NCI-H146 (cell line): Measurements from ENCODE around the gene SCFD2.
"Not testable (repeated sequence)": the region's sequence is repeated elsewhere in the genome, so short reads cannot be mapped to it uniquely, and the experiment has no call there.

ENCODE experiments used
- DNase-seq: peaks from one replicate; lab custom pipeline; 2025; lab: John Stamatoyannopoulos, UW

SCFD2 gene

GRCh38 chr4:53050361-53050774, 315.5 kb downstream of the SCFD2 start:
- peak; percentile 65 for DNase-seq

DNA sequence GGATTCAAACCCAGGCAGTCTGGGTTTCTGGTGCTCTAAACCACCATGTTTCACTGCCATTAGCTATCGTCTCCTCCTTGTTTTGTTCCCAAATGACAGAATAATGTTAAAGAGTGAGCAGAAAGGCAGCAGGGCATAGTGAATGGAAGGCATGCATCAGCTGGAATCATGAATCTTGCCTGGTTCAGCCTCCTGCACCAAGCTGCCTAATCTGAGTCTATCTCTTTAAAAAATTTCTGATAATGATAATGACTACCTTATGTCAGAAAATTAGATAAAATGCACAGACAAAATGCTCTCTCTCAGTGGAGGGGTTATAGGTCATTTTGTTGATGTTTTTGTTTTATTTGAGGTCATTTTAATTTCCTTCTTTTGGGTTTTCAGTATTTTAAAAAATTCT, 316.3 kb downstream of the SCFD2 start:
- DNase-seq: no peak

DNA sequence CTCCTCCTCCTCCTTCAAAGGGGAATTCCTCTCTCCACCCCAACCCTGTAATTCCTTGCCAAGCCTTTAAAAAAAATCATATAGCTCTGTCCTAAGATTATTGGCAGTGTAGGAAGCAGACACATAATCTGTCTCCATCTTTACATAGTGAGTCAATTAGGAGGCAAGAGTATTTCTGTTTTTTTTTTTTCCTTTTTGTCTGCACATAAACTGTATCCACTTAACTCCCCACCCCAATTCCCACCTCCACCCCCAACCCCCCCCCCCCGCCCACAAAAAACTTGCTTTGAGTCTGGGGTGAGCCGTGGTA, 321.3 kb downstream of the SCFD2 start:
- peak; percentile 13 for DNase-seq

- peak; percentile 48 for DNase-seq
These were observed 321.8 kb downstream of the SCFD2 start for GRCh38 chr4:53043891-53044650.

DNA sequence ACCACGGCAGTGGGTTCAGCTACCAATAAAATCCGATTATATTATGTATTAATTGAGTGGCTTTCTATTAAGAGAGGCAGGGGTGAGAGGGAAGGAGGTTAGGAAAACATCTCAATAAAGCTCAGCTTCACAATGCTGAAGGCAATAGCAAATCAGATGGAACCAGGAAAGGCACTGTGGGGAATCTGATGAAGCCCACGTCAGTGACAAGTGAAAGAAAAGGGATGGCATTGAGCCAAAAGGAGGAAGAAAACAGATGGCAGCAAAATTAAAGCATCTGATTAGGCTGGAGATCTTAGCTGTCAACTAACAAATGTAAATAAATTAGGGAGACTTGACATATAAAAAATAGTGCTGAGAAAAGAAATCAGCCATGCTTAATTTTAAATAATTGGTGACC, 322.8 kb downstream of the SCFD2 start:
- peak; percentile 84 for DNase-seq

- no peak for DNase-seq
These were observed 325.0 kb downstream of the SCFD2 start for GRCh38 chr4:53040851-53041250.

- DNase-seq: no peak
These were observed 325.4 kb downstream of the SCFD2 start for GRCh38 chr4:53040459-53040815.

DNA sequence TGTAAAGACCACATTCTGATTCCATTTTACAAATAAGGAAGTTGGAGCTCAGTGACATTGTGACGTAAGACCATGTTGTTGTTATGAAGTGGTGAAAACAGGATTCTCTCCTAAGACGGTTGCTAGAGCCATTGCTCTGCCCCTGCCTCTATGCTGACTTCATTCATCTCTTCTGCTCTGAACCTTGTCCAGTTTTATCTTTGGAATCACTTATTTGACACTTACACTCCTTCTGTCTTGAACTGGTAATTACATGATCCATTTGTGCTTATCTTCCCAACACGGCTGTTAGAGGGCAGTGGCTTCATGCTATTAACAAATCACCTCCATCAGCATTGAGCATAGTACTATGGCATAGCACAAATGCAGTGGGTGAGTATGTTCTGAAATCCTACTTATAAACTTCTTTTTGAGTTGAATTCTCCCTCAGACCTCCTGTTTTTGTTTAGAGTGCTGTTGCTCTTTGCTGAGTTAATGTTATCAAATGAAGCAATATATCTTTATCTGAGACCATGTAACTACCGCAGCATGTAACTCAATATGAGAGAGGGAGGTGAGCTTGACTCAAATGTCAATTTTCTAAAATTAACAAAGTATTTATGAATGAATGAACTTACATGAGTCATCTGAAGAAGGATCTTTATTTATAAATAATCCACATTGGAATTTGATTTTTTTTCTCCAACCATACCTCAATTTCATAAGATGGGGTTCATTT, 326.0 kb downstream of the SCFD2 start:
- DNase-seq: no peak

DNA sequence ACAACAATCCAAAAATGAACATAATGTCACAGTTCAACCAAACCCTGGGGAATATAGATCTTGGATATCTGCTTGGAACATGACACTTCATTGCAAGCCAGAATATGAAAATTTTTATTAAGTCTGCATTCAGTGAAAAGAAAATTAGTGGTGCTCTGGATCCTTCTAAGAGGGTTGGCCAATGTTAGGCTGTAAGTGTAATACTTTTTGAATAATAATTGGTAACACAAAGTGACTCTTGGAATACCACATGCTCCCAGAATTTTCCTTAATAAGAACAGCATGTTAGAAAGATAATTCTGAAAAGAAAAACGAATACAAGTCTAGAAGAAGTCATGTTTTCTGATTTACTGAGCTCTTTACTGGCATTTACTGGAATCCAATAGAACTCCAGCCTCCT, 328.0 kb downstream of the SCFD2 start:
- DNase-seq: no peak

DNA sequence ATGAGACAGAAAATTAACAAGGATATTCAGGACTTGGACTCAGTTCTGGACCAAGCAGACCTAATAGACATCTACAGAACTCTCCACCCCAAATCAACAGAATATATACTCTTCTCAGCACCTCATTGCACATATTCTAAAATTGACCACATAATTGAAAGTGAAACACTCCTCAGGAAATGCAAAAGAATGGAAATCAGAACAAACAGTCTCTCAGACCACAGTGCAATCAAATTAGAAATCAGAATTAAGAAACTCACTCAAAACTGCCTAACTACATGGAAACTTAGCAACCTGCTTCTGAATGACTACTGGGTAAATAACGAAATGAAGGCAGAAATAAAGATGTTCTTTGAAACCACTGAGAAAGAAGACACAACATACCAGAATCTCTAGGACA, 333.0 kb downstream of the SCFD2 start:
- DNase-seq: not testable (repeated sequence)

GRCh38 chr4:53026233-53026632, 339.6 kb downstream of the SCFD2 start:
- DNase-seq: no peak

DNA sequence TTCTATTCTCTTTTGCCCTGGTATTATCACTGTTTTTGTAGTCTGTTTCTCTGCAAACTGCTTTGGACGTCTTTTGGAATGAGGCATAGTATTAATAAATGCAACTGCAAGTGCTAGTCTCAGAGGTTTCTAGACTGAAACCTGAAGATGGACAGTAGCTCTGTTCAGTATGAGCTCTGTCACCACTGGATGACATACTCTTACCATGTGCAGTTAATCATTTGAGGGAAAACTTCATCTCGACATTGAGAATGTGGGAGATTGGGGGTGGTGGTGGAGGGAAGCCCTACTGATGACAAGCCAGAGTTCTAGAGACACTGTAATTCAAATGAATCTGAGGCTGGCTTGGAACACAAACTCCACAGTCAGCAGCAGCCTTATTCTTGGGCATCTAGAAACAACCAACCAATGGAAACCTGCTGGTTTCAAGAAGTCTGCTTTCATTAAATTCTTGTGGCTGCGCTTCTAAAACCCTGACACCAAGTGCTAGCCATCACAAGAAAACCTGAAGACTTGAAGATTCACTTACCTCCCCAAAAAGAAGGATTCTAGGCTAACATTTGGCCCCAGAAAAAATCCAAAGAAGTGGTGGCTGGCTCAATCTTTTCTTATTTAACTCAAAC, 342.1 kb downstream of the SCFD2 start:
- DNase-seq: no peak

DNA sequence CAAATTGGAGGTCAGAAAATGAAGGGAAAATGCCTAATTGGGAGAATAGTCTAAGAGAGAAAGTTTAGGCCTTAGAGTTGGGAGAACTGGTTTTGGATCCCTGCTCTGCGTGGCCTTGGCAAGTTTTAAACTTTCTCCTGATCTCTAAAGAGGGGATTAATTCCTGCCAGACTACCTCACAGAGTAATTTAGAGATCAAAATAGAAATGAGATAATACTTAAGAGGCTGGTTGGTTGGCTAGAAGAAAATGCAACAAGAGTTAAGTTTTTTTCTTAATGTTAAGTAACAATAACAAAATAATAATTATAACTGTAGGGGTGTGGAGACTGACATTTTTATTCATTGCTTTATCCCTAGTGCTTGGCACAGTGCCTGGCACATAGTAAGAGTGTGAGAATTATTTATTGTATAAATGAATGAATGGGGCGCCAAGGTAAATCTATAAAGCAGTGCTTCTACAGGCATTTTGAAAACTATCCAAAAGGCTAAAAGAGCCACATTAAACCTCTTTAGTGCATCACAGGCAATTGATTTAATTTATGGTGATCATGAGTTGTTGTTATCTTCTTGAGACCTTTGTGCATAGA, 343.3 kb downstream of the SCFD2 start:
- no peak for DNase-seq

GRCh38 chr4:53021754-53022512, 343.9 kb downstream of the SCFD2 start:
- DNase-seq: no peak

- no peak for DNase-seq
These were observed 346.1 kb downstream of the SCFD2 start for GRCh38 chr4:53019485-53020382.

DNA sequence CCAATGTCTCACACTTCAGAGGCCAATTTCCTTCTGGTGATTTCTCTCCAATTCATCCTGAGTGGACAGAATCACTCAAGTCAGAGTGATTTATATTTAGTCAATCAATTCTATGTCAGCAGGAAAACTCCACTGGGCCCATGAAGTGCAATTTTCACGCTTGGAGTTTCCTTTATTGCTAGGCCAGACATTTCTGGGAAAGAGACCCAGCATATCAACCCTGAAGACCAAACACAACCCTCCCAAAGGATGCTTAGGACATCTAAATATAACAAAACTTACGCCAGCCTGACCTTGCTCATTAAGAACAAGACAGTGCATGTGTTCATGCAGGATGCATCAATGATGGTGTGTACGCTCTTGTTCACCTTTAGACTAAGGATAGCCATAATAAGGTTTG, 347.4 kb downstream of the SCFD2 start:
- no peak for DNase-seq

- no peak for DNase-seq
These were observed 349.6 kb downstream of the SCFD2 start for GRCh38 chr4:53016099-53016820.

DNA sequence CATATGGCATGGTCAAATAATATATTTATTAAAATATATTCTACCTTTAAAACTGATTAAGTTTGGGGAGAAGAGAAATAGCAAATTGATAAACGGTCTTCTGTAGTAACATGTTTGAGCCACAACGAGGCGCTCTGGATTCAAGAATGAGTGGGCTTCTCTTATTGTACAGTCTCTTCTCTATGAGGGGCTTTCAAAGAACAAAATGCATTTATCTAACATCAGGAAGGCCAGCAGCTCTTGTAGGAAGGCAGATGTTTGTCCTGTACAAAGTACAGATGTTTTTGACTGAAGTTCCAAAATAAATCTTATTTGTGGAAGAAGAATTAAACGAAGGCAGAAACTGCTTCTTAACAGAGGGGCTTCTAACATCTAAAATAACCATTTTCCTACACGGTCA, 350.2 kb downstream of the SCFD2 start:
- peak; percentile 80 for DNase-seq

- DNase-seq: no peak
These were observed 351.0 kb downstream of the SCFD2 start for GRCh38 chr4:53014881-53015280.
